Stromal cell of bone marrow (primary cell): ENCODE results near the gene SHISAL1.
"Not testable (repeated sequence)": the region's sequence is repeated elsewhere in the genome, so short reads cannot be mapped to it uniquely, and the experiment has no call there.

Source experiments
- DNase-seq: peaks from one replicate; pipeline ENCODE4 v3.0.0-alpha.2; 2012; ENCODE audit warnings: low read depth

The SHISAL1 gene

DNA sequence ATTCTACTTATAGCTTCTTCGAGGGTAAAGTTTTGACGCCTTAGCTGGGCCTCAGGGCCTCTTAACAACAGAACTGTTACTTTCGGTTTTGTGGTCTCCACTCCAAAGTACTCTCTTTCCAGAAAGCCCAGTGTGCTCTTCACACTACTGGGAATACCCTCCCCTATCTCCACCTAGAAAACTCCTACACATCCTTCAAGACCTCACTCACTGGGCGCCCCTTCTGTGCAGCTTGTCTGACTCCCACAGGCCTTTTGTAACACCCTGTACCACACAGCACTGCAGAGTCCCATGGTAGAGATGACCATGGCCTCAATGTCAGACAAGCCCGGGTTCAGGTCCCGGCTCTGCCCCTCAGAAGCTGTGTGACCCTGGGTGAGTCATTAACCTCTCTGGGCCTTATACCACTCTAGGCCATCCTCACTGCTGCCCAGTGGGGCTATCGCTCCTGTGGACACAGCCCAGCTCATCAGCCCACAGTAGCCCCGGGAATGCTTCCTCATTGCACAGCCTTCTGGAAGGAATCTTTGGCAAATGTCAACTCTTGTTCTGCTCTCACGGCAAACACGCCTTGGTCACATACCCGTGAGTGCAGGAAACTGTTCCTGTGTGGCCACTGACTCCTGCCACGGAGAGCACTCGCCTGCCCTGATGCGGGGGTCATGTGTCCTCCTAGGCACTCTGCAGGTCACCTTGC lies 51.4 kb downstream of the SHISAL1 start:
- no peak for DNase-seq

GRCh38 chr22:44260216-44261035 lies 52.3 kb downstream of the SHISAL1 start:
- DNase-seq = no peak

GRCh38 chr22:44259366-44260215 lies 53.2 kb downstream of the SHISAL1 start:
- DNase-seq = no peak

- DNase-seq = no peak
Measured at GRCh38 chr22:44256556-44257485, 55.9 kb downstream of the SHISAL1 start.

DNA sequence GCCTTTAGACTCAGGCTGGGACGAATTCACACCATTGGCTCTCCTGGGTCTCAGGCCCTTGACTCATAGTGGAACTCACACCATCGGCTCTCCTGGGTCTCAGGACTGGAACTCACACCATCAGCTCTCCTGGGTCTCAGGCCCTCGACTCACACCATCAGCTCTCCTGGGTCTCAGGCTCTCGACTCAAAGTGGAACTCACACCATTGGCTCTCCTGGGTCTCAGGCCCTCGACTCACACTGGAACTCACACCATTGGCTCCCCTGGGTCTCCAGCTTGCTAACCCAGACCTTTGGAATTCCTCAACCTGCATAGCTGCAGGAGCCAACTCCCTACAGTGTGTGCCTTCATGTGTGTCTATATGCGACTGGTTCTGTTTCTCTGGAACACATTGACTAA lies 56.7 kb downstream of the SHISAL1 start:
- no peak for DNase-seq

DNA sequence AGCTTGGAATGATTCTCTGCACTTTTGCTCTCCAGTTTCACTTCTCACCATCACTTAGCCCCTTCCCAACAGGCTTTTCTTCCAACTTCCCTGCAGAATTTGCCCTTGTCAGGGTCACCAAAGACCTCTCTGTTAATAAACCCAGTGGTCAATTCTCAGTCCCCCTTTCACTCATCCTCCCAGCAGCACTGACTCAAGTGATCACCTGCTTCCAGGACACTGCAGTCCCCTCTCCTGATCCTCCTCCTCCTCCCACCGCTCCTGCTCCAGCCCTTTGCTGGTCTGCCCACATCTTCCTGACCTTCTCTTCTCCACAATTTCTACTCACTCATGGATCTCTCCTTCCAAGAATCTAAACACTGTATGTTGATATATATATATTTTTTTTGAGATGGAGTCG lies 57.9 kb downstream of the SHISAL1 start:
- DNase-seq = no peak

- DNase-seq = no peak
Measured at GRCh38 chr22:44249376-44250147, 63.2 kb downstream of the SHISAL1 start.

DNA sequence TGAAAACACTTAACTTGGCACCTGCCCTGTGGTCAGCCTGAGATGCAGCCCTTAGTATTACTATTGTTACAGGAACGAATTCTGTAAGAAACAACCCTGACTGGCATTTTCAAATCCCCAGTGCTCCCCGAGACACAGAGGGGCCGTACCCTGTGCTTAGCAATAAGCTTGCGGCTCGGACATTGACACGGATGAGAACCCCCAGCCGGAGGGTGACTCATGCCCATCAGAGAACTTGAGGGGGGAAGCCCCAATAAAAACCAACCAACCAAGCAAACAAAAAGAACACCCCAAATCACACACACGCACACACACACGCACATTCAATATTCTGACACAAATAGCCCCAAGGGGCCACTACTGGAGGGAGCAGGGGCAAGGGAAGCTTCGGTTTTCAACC lies 63.8 kb downstream of the SHISAL1 start:
- no peak for DNase-seq

GRCh38 chr22:44247923-44248892 lies 64.5 kb downstream of the SHISAL1 start:
- DNase-seq = no peak

GRCh38 chr22:44247346-44247745 lies 65.4 kb downstream of the SHISAL1 start:
- no peak for DNase-seq

DNA sequence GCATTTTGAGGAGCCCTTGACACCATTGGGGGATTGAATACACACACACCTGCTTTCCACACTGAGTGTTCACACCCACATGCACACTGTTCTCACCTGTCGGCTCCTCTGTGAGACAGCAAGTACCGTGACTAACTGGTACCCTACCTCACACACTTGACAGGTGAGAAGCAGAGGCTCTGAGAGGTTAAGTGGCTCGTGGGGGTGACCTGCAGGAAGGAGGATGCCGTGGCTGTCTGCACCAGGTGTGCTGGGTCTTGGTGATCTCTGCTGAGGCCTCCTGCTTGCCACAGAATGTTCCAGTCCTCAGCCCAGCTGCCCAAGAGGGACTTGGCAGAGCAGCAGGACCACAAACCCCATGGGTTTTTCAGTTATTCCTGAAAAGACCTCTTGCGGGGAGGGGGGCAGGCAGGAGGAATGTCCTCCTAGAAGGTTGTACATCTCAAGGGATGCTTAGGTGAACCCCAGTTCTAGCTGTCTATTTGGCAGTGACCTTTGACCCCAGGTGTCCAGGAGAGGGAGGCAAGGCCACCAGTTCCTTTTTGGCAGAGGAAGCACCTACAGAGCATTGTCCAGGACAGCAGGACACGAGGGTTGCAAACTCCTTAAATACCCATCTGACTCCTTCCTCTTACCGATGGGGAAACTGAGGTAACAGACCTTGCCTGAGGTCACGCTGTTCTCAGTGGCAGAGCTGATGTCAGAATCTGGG lies 66.0 kb downstream of the SHISAL1 start:
- DNase-seq = no peak

GRCh38 chr22:44245867-44246266 lies 66.9 kb downstream of the SHISAL1 start:
- DNase-seq = no peak

DNA sequence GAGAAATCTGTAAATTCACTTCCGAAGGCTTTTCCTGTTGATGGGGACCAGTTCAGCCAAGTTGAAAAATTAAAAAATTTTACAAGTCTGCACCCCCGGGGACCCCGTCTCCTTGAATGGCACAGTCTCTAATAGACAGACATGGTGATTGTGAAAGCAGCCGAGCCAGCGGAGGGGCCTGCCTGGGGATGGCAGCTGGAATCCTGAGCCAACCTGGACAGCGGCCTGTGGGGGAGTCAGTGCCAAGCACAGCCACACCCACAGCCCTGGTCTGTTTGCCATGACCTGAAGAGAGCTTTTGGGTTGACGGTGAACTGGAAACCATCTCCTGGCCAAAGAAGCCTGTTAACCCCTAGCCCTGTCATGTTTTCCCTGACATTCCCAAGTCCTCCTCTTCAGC lies 67.3 kb downstream of the SHISAL1 start:
- DNase-seq = no peak

GRCh38 chr22:44244265-44244822 lies 68.4 kb downstream of the SHISAL1 start:
- no peak for DNase-seq

- DNase-seq = no peak
Measured at GRCh38 chr22:44243761-44244160, 69.0 kb downstream of the SHISAL1 start.

DNA sequence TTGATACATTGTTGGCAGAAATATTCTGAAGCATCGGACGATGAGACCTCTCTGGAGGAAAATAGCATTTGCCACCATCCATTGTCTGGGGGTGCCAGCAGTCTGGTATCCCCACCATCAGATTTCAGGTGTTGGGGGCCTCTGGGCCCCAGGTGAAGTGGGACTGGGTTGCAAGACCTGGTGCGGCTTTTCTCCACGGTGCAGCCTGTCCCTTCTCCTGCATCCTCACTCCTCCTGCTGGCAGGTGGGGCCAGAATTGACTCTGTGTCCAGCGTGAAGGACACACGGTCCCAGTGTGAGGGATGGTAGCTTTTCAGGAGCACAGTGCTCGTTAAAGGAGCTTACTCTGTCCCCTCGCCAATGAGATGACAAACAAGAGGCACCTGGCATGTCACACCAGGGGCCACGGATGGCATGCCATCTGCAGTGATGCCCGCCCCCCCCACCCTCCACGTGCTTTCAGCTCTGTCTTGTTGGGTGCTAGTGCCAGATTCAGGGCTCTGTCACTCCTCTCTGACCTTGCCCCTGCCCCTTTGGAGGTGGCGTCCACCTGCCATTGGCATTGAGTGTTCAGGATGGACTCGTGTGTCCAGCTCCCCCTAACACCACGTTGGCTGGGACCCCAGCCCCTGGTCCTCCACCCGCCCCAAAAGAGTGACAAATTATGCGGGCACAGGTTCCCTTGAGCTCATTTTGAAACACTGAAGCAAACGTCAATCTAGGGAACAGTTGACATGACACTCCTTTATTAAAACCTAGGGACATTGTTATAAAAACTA lies 69.6 kb downstream of the SHISAL1 start:
- DNase-seq = no peak

DNA sequence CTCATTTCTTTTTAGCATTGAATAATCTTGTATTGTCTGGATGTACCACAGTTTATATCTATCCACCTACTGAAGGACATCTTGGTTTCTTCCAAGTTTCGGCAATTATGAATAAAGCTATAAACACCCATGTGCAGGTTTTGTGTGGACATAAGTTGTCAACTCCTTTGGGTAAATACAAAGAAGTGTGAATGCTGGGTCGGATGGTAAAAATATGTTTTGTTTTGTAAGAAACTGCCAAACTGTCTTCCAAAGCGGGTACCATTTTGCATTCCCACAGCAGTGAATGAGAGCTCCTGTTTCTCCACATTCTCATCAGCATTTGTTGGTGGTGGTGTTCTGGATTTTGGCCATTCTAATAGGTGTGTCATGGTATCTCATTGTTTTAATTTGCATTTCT lies 71.6 kb downstream of the SHISAL1 start:
- not testable (repeated sequence) for DNase-seq

DNA sequence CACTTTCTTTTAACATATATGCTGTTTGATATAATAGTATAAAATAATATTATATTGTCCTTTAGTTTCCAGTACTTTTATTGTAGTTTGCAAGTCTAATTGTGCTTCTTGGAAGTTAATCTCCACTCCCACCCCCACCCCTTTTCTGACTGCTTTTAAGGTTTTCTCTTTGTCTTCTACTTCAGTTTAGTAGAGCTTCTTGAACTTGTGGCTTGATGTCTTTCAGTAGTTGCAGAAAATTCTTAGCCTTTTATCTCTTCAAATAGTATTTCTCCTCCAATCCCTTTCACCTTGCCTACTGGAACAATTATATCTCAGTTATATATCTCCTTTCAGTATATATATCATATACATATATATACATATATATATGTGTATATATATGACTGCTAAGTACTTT lies 75.5 kb downstream of the SHISAL1 start:
- no peak for DNase-seq
